SK-N-SH treated with all-trans-retinoic acid at 6 μM for 48 hours (cell line): ENCODE measurements around the gene SRCAP.

ENCODE experiments used
- CREB5 ChIP-seq: fragments of 250-450 bp; sonication (Bioruptor Pico); IDR thresholded peaks from 2 replicates; pipeline ENCODE4 v1.5.1; 2020; ENCODE audit warnings: low read depth, mild to moderate bottlenecking, moderate library complexity
- ZFP30 ChIP-seq: fragments of 450-650 bp; formaldehyde crosslinking; IDR thresholded peaks from 2 replicates; pipeline ENCODE4 v1.5.0; 2022; ENCODE audit warnings: mild to moderate bottlenecking, moderate library complexity
- ZNF565 ChIP-seq: fragments of 450-650 bp; formaldehyde crosslinking; conservative IDR thresholded peaks from 2 replicates; pipeline ENCODE4 v1.5.0; 2020; ENCODE audit warnings: low read depth, mild to moderate bottlenecking, moderate library complexity
- ZNF8 ChIP-seq: fragments of 450-650 bp; formaldehyde crosslinking; IDR thresholded peaks from 2 replicates; pipeline ENCODE4 v1.5.0; 2020; ENCODE audit warnings: mild to moderate bottlenecking, moderate library complexity
- TF ChIP-seq, protein P1 (sequence below): fragments of 250-450 bp; sonication (Bioruptor Pico); IDR thresholded peaks from 2 replicates; pipeline ENCODE4 v1.8.0; 2020; ENCODE audit warnings: mild to moderate bottlenecking, moderate library complexity, borderline replicate concordance

DNA sequence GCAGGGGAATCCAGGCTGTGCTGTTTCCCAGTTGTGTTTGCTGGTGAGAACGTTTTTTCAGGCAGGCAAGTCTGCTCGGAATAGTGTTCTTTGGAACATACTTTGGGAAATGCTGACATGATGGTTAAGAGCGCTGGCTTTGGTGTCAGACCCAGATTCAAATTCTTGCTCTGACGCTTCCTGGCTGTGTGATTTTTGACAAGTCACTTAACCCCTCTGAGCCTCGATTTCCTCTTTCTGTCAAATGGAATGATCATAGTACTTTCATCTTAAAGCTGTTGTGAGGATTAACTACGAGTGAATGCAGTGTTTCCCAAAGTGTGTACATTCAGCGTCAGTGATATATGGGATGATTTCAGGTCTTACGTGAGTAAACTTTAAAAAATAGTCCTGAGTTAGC is 35.9 kb upstream of the SRCAP start:
- TF ChIP-seq, protein P1, sequence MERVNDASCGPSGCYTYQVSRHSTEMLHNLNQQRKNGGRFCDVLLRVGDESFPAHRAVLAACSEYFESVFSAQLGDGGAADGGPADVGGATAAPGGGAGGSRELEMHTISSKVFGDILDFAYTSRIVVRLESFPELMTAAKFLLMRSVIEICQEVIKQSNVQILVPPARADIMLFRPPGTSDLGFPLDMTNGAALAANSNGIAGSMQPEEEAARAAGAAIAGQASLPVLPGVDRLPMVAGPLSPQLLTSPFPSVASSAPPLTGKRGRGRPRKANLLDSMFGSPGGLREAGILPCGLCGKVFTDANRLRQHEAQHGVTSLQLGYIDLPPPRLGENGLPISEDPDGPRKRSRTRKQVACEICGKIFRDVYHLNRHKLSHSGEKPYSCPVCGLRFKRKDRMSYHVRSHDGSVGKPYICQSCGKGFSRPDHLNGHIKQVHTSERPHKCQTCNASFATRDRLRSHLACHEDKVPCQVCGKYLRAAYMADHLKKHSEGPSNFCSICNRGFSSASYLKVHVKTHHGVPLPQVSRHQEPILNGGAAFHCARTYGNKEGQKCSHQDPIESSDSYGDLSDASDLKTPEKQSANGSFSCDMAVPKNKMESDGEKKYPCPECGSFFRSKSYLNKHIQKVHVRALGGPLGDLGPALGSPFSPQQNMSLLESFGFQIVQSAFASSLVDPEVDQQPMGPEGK (CRISPR knock-in tag), result no peak
- TF ChIP-seq ZNF565 (CRISPR knock-in tag) (no peak), ZNF8 (CRISPR knock-in tag) (no peak), CREB5 (no peak), ZFP30 (CRISPR knock-in tag) (no peak)
